Suprapubic skin (tissue), 4 donors: ENCODE data around the gene DGCR2. TPM values are rescaled to one million over a fixed set of nuclear protein-coding genes. Genes with fewer than 3 reads are reported as not detected.

Source experiments
- DNase-seq, 2 donors: peaks; one replicate each; pipeline ENCODE4 v3.0.0-alpha.2; 2019; ENCODE audit warnings: low spot score in 2 of 2
- H3K27ac ChIP-seq: fragments of 200-600 bp; sonication (generic); one replicate; pipeline ENCODE4 v1.5.1; 2019
- H3K27me3 ChIP-seq: fragments of 200-600 bp; sonication (generic); one replicate; pipeline ENCODE4 v1.5.1; 2019
- H3K36me3 ChIP-seq: fragments of 200-600 bp; sonication (generic); one replicate; pipeline ENCODE4 v1.5.1; 2019
- H3K4me1 ChIP-seq: fragments of 200-600 bp; sonication (generic); one replicate; pipeline ENCODE4 v1.5.1; 2019
- H3K4me3 ChIP-seq: fragments of 200-600 bp; sonication (generic); one replicate; pipeline ENCODE4 v1.5.1; 2019; ENCODE audit warnings: mild to moderate bottlenecking
- H3K9me3 ChIP-seq: fragments of 200-600 bp; sonication (generic); one replicate; pipeline ENCODE4 v1.5.1; 2019
- CTCF ChIP-seq, 2 donors: fragments of 200-600 bp in 1 of 2; fragments of 450-650 bp in 1 of 2; sonication (generic) in 1 of 2; IDR thresholded peaks; one replicate each; pipeline ENCODE4 v1.5.1; 2016 to 2019; ENCODE audit warnings: antibody characterized with exemption in 2 of 2, mild to moderate bottlenecking in 1 of 2, moderate library complexity in 1 of 2
- EP300 ChIP-seq: sonication (generic); formaldehyde crosslinking; IDR thresholded peaks from one replicate; pipeline ENCODE4 v1.6.1; 2017; ENCODE audit warnings: antibody characterized with exemption
- POLR2A ChIP-seq, 2 donors: fragments of 450-650 bp; IDR thresholded peaks; one replicate each; pipeline ENCODE4 v1.6.1; 2017; ENCODE audit warnings: antibody characterized with exemption in 2 of 2, mild to moderate bottlenecking in 2 of 2, moderate library complexity in 2 of 2
- POLR2AphosphoS5 ChIP-seq, 3 donors: sonication (generic); formaldehyde crosslinking; IDR thresholded peaks; one replicate each; pipeline ENCODE4 v1.6.1; 2017; ENCODE audit warnings: antibody characterized with exemption in 3 of 3
- WGBS: methylation state at CpG from one replicate; pipeline ENCODE4 v1.1.5; 2018; 5-methylcytosine and 5-hydroxymethylcytosine counted together
- total RNA-seq, 4 donors: library from RNA; depleted of rRNA; stranded (reverse); fragments of >200 nt; gene quantifications; one replicate each; pipeline ENCODE4 v1.1.0, GENCODE V29; 2016

Gene DGCR2
- total RNA-seq, 4 donors from 2014 or later = 115 to 172 (median 130) TPM

GRCh38 chr22:19151329-19152191 lies 29.3 kb upstream of the DGCR2 start:
- TF ChIP-seq POLR2A (IDR thresholded peaks at IDR 0.05) (no peak), POLR2AphosphoS5 (IDR thresholded peaks at IDR 0.05) (no peak), EP300 (no peak)
- peaks cover 69% of the 10 kb centered on the region for H3K27me3 ChIP-seq
- 78% methylated on average over 10 of the region's 10 CpGs for WGBS
- peaks cover 14% of the 10 kb centered on the region for H3K4me1 ChIP-seq
- no peaks in the 10 kb centered on the region for H3K9me3 ChIP-seq
- DNase-seq = no peak
- H3K4me3 ChIP-seq = no peak overlapping the region
- no peaks in the 10 kb centered on the region for H3K36me3 ChIP-seq
- no peak overlapping the region for H3K27ac ChIP-seq

GRCh38 chr22:19150482-19151328 lies 28.5 kb upstream of the DGCR2 start:
- DNase-seq = no peak
- H3K9me3 ChIP-seq = no peaks in the 10 kb centered on the region
- WGBS = 32% methylated on average over 20 of the region's 68 CpGs
- H3K27me3 ChIP-seq = peaks cover 65% of the 10 kb centered on the region
- peak overlapping the region; percentile 43 for H3K4me3 ChIP-seq
- H3K36me3 ChIP-seq = no peaks in the 10 kb centered on the region
- TF ChIP-seq CTCF (IDR thresholded peaks at IDR 0.05) = no peak
- TF ChIP-seq EP300 = no peak
- TF ChIP-seq POLR2A (IDR thresholded peaks at IDR 0.05) = no peak
- TF ChIP-seq POLR2AphosphoS5 (IDR thresholded peaks at IDR 0.05) = no peak
- H3K4me1 ChIP-seq = peaks cover 14% of the 10 kb centered on the region
- H3K27ac ChIP-seq = no peak overlapping the region

GRCh38 chr22:19149991-19150390 lies 27.8 kb upstream of the DGCR2 start, which contains the start of gene GSC2:
GSC2 (minus strand) TSS chr22:19150292; CDS start chr22:19150283, 9 bp downstream.
- TF ChIP-seq POLR2A (IDR thresholded peaks at IDR 0.05) = no peak
- no peak for TF ChIP-seq CTCF (IDR thresholded peaks at IDR 0.05)
- TF ChIP-seq EP300 = no peak
- TF ChIP-seq POLR2AphosphoS5 (IDR thresholded peaks at IDR 0.05) = no peak
- H3K36me3 ChIP-seq = no peaks in the 10 kb centered on the region
- peaks cover 14% of the 10 kb centered on the region for H3K4me1 ChIP-seq
- 4% methylated on average over 10 of the region's 59 CpGs for WGBS
- peak within 1 kb of the TSS; percentile 43 for H3K4me3 ChIP-seq
- DNase-seq = no peak
- no peaks in the 10 kb centered on the region for H3K9me3 ChIP-seq
- peaks cover 65% of the 10 kb centered on the region for H3K27me3 ChIP-seq
- H3K27ac ChIP-seq = no peak within 1 kb of the TSS

GRCh38 chr22:19149047-19149883 lies 27.1 kb upstream of the DGCR2 start:
- H3K27ac ChIP-seq = no peak overlapping the region
- TF ChIP-seq POLR2AphosphoS5 (IDR thresholded peaks at IDR 0.05) = no peak
- TF ChIP-seq POLR2A (IDR thresholded peaks at IDR 0.05) = no peak
- TF ChIP-seq CTCF (IDR thresholded peaks at IDR 0.05) = no peak
- TF ChIP-seq EP300 = no peak
- H3K36me3 ChIP-seq = no peaks in the 10 kb centered on the region
- WGBS = 2% methylated on average over 25 of the region's 92 CpGs
- peaks cover 14% of the 10 kb centered on the region for H3K4me1 ChIP-seq
- H3K4me3 ChIP-seq = peak overlapping the region; percentile 43
- DNase-seq = no peak
- H3K27me3 ChIP-seq = peaks cover 61% of the 10 kb centered on the region
- H3K9me3 ChIP-seq = no peaks in the 10 kb centered on the region

- 60% methylated on average over 17 of the region's 33 CpGs for WGBS
- no peak overlapping the region for H3K4me3 ChIP-seq
Observed at GRCh38 chr22:19148417-19149046, 26.3 kb upstream of the DGCR2 start.

More at GRCh38 chr22:19148417-19149046, 26.3 kb upstream of the DGCR2 start:
- no peak for DNase-seq
- Histone ChIP-seq H3K4me1 (peaks cover 21% of the 10 kb centered on the region), H3K27me3 (peaks cover 56% of the 10 kb centered on the region), H3K36me3 (no peaks in the 10 kb centered on the region), H3K9me3 (no peaks in the 10 kb centered on the region), H3K27ac (no peak overlapping the region)
- TF ChIP-seq POLR2AphosphoS5 (IDR thresholded peaks at IDR 0.05) (no peak), POLR2A (IDR thresholded peaks at IDR 0.05) (no peak), CTCF (IDR thresholded peaks at IDR 0.05) (no peak), EP300 (no peak)
